Measurements from ENCODE around the gene DCLK2. TPM values are rescaled to one million over a fixed set of nuclear protein-coding genes. Genes with fewer than 3 reads are reported as not detected.
A peak's percentile ranks its signal among the peaks of the same experiment; 100 is the strongest.

DCLK2 gene
- polyA plus RNA-seq, 1 of the 3 experiments (the other 2 are of a cell fraction), result 10.1 TPM

- no peak for TF ChIP-seq ELF1 (IDR thresholded peaks at IDR 0.05)
- no peak for TF ChIP-seq FOXM1 (IDR thresholded peaks at IDR 0.05; ENCODE audit: low read depth)
- TF ChIP-seq RFX5 (IDR thresholded peaks at IDR 0.05; ENCODE audit: low read length), result no peak
- peak in 1 of 2 experiments; percentile 32; a peak in 1 of 4 replicates for TF ChIP-seq EP300 (IDR thresholded peaks at IDR 0.05; ENCODE audit: borderline replicate concordance in 1 of 2, low read depth in 1 of 2, low read length in 1 of 2)
These were observed 30.7 kb upstream of the DCLK2 start (continued) for GRCh38 chr4:150047546-150047945.

GRCh38 chr4:150049682-150050081, 28.6 kb upstream of the DCLK2 start:
- H3K9ac ChIP-seq, result no peak overlapping the region
- no peaks in the 10 kb centered on the region for H3K79me2 ChIP-seq (ENCODE audit: insufficient read depth)
- peak; percentile 67 for TF ChIP-seq GATA2 (CRISPR knock-in tag; IDR thresholded peaks at IDR 0.05)
- TF ChIP-seq CHD2 (IDR thresholded peaks at IDR 0.05; ENCODE audit: low read length, partially characterized antibody), result no peak
- no peak for TF ChIP-seq RFX5 (IDR thresholded peaks at IDR 0.05; ENCODE audit: low read length)
- no peak for TF ChIP-seq FOXM1 (IDR thresholded peaks at IDR 0.05; ENCODE audit: low read depth)
- TF ChIP-seq EP300 (IDR thresholded peaks at IDR 0.05; ENCODE audit: borderline replicate concordance in 1 of 2, low read depth in 1 of 2, low read length in 1 of 2), result peak in 1 of 2 experiments; percentile 69; a peak in 2 of 4 replicates
- H3K27ac ChIP-seq (ENCODE audit: low read depth in 2 of 2, low read length in 1 of 2), result peak overlapping the region in 1 of 2 experiments; percentile 78; a peak in 2 of 4 replicates
- no peaks in the 10 kb centered on the region for H3K9me3 ChIP-seq
- peak; percentile 12 for DNase-seq
- no peak overlapping the region for H3K4me3 ChIP-seq (ENCODE audit: low read depth in 2 of 2, low read length in 1 of 2)
- H3K36me3 ChIP-seq (replicated peaks in 1 of 2; ENCODE audit: control insufficient read depth in 1 of 2, insufficient read depth in 2 of 2, low read length in 1 of 2), result no peaks in the 10 kb centered on the region
- no peak overlapping the region for H3K4me2 ChIP-seq
- H4K20me1 ChIP-seq (ENCODE audit: insufficient read depth), result no peaks in the 10 kb centered on the region
- 50% methylated on average over 4 of the region's 4 CpGs for WGBS (ENCODE audit: low lambda C conversion rate)
- ChIA-PET POLR2A (no interaction called here), CTCF (interaction anchor here (1.9 kb wide), 1 partner anchor 9 kb away, joined by 7 read pairs; no protein-coding TSS in a partner anchor)
- no peak overlapping the region for H2AFZ ChIP-seq (ENCODE audit: low read depth)
- no peaks in the 10 kb centered on the region for H3K9me2 ChIP-seq
- no peaks in the 10 kb centered on the region for H3F3A ChIP-seq (replicated peaks; ENCODE audit: insufficient read depth)
- H3K27me3 ChIP-seq (ENCODE audit: insufficient read depth), result no peaks in the 10 kb centered on the region
- H3K4me1 ChIP-seq (ENCODE audit: control insufficient read depth in 1 of 2, insufficient read depth in 2 of 2, low read depth in 1 of 2, low read length in 1 of 2), result peaks cover 0 to 14% of the 10 kb centered on the region in 2 experiments; a peak in 2 of 4 replicates

GRCh38 chr4:150050566-150050965, 27.7 kb upstream of the DCLK2 start:
- Histone ChIP-seq H3K4me2 (no peak overlapping the region), H3F3A (replicated peaks; ENCODE audit: insufficient read depth) (no peaks in the 10 kb centered on the region), H3K9me3 (no peaks in the 10 kb centered on the region), H3K4me3 (ENCODE audit: low read depth in 2 of 2, low read length in 1 of 2) (no peak overlapping the region), H4K20me1 (ENCODE audit: insufficient read depth) (no peaks in the 10 kb centered on the region), H3K27ac (ENCODE audit: low read depth in 2 of 2, low read length in 1 of 2) (peak overlapping the region in 1 of 2 experiments; percentile 78; a peak in 1 of 4 replicates), H3K4me1 (ENCODE audit: control insufficient read depth in 1 of 2, insufficient read depth in 2 of 2, low read depth in 1 of 2, low read length in 1 of 2) (peaks cover 0 to 10% of the 10 kb centered on the region in 2 experiments; a peak in 2 of 4 replicates), H3K9me2 (no peaks in the 10 kb centered on the region), H3K79me2 (ENCODE audit: insufficient read depth) (no peaks in the 10 kb centered on the region), H3K9ac (no peak overlapping the region), H3K36me3 (replicated peaks in 1 of 2; ENCODE audit: control insufficient read depth in 1 of 2, insufficient read depth in 2 of 2, low read length in 1 of 2) (no peaks in the 10 kb centered on the region), H3K27me3 (ENCODE audit: insufficient read depth) (no peaks in the 10 kb centered on the region), H2AFZ (ENCODE audit: low read depth) (no peak overlapping the region)
- TF ChIP-seq CHD2 (IDR thresholded peaks at IDR 0.05; ENCODE audit: low read length, partially characterized antibody), result no peak
- TF ChIP-seq IRF3 (IDR thresholded peaks at IDR 0.05; ENCODE audit: low read depth, low read length), result no peak
- no peak for TF ChIP-seq FOXM1 (IDR thresholded peaks at IDR 0.05; ENCODE audit: low read depth)
- TF ChIP-seq RCOR1 (IDR thresholded peaks at IDR 0.05; ENCODE audit: low read length), result no peak
- no peak for TF ChIP-seq TCF12 (IDR thresholded peaks at IDR 0.05)
- TF ChIP-seq GATA2 (CRISPR knock-in tag; IDR thresholded peaks at IDR 0.05), result no peak
- TF ChIP-seq YY1 (IDR thresholded peaks at IDR 0.05; ENCODE audit: low read depth), result no peak
- no peak for TF ChIP-seq FOXJ3 (CRISPR knock-in tag; IDR thresholded peaks at IDR 0.05)
- no peak for TF ChIP-seq RFX5 (IDR thresholded peaks at IDR 0.05; ENCODE audit: low read length)
- no peak for TF ChIP-seq CTCF (IDR thresholded peaks at IDR 0.05)
- TF ChIP-seq PBX3 (IDR thresholded peaks at IDR 0.05), result no peak
- TF ChIP-seq SIN3A (IDR thresholded peaks at IDR 0.05; ENCODE audit: borderline replicate concordance, low read depth, low read length), result no peak
- no peak for TF ChIP-seq NFIC (IDR thresholded peaks at IDR 0.05; ENCODE audit: borderline replicate concordance)
- TF ChIP-seq GABPA (IDR thresholded peaks at IDR 0.05; ENCODE audit: low read depth), result no peak
- 99% methylated on average over 4 of the region's 4 CpGs for WGBS (ENCODE audit: low lambda C conversion rate)
- ChIA-PET CTCF (no interaction called here), POLR2A (no interaction called here)
- no peak for DNase-seq

Measured in SK-N-SH (cell line).